Gastroesophageal sphincter (tissue), 4 donors: ENCODE measurements around the gene ANLN. TPM values are rescaled to one million over a fixed set of nuclear protein-coding genes. Genes with fewer than 3 reads are reported as not detected.

ENCODE experiments used
- ATAC-seq: fragments of 150-250 bp; one replicate; pipeline ENCODE4 v1.9.1; 2016; ENCODE audit warnings: mild to moderate bottlenecking, moderate library complexity
- H3K27ac ChIP-seq, 4 donors: fragments of 200-600 bp; sonication (generic) in 3 of 4; 1 replicate in 3 of 4; 2 replicates in 1 of 4; pipeline ENCODE4 v1.5.1; 2016 to 2019
- H3K27me3 ChIP-seq: fragments of 200-600 bp; sonication (generic); one replicate; pipeline ENCODE4 v1.5.1; 2019
- H3K36me3 ChIP-seq, 2 donors: fragments of 200-600 bp; sonication (generic); one replicate each; pipeline ENCODE4 v1.5.1; 2019; ENCODE audit warnings: control low read depth in 1 of 2
- H3K4me1 ChIP-seq, 3 donors: fragments of 200-600 bp; sonication (generic); 1 replicate in 2 of 3; 2 replicates in 1 of 3; pipeline ENCODE4 v1.5.1; 2016 to 2019; ENCODE audit warnings: control low read depth in 2 of 3
- H3K4me3 ChIP-seq, 2 donors: fragments of 200-600 bp; sonication (generic); one replicate each; pipeline ENCODE4 v1.5.1; 2019; ENCODE audit warnings: mild to moderate bottlenecking in 1 of 2, moderate library complexity in 1 of 2
- H3K9me3 ChIP-seq, 3 donors: fragments of 200-600 bp; sonication (generic); one replicate each; pipeline ENCODE4 v1.5.1; 2017 to 2019; ENCODE audit warnings: control low read depth in 2 of 3
- EP300 ChIP-seq: sonication (generic); formaldehyde crosslinking; IDR thresholded peaks from one replicate; pipeline ENCODE4 v1.6.1; 2017; ENCODE audit warnings: antibody characterized with exemption, mild to moderate bottlenecking
- POLR2A ChIP-seq, 2 donors: fragments of 450-650 bp; IDR thresholded peaks; one replicate each; pipeline ENCODE4 v1.6.1; 2017; ENCODE audit warnings: antibody characterized with exemption in 2 of 2, mild to moderate bottlenecking in 2 of 2, moderate library complexity in 1 of 2
- POLR2AphosphoS5 ChIP-seq: sonication (generic); formaldehyde crosslinking; IDR thresholded peaks from one replicate; pipeline ENCODE4 v1.6.1; 2017; ENCODE audit warnings: antibody characterized with exemption
- WGBS, 2 donors: methylation state at CpG; one replicate each; pipeline ENCODE4 v1.1.5; 2018; ENCODE audit warnings: low coverage in 1 of 2; 5-methylcytosine and 5-hydroxymethylcytosine counted together
- total RNA-seq, 4 donors: library from RNA; depleted of rRNA; stranded (reverse); fragments of >200 nt; gene quantifications; one replicate each; pipeline ENCODE4 v1.1.0, GENCODE V29; 2016
- TF ChIP-seq, protein P1 (sequence below), 4 experiments: fragments of 200-600 bp in 2 of 4; fragments of 450-650 bp in 2 of 4; sonication (generic) in 1 of 4; IDR thresholded peaks; one replicate each; pipeline ENCODE4 v1.5.1; 2017 to 2019; ENCODE audit warnings: antibody characterized with exemption in 4 of 4, mild to moderate bottlenecking in 2 of 4, moderate library complexity in 2 of 4

The ANLN gene
- total RNA-seq, 4 donors from 2014 or later = 2.8 to 20.7 (median 13.9) TPM

DNA sequence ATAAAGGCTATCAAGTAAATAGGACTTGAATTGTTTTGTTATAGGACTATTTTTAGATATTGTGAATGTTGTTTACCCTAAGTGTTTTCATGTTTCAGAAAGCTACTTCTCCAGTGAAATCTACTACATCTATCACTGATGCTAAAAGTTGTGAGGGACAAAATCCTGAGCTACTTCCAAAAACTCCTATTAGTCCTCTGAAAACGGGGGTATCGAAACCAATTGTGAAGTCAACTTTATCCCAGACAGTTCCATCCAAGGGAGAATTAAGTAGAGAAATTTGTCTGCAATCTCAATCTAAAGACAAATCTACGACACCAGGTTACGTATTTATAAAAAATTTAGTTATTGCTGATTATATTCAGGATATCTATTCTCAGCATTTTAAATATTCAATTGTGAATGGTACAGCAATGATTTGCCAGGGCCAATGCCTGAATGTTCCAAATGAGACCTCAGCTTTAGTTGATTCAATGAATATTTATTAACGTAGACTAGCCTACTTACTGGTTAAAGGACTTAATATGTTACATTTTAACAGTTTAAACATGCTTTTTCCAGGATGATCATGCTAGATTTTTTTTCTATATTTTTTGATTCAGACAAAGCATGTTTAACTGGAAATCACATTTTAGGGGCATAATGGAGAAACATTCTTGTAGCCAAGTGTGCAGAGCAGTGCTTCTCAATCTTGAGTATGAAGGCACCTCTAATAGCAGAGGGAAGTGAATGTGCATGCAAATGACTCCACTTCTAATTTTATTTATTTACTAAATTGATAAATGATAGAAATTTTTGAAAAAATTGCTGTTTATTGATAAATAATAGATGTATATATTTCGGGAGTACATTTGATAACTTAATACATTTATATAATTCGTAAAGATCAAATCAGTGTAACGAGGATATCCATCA is 18.2 kb downstream of the ANLN start:
- ATAC-seq = no peak
- 91 to 92% methylated on average over 8 of the region's 8 CpGs for WGBS, 2 donors
- no peak for TF ChIP-seq EP300
- TF ChIP-seq POLR2AphosphoS5 = no peak
- TF ChIP-seq, protein P1, sequence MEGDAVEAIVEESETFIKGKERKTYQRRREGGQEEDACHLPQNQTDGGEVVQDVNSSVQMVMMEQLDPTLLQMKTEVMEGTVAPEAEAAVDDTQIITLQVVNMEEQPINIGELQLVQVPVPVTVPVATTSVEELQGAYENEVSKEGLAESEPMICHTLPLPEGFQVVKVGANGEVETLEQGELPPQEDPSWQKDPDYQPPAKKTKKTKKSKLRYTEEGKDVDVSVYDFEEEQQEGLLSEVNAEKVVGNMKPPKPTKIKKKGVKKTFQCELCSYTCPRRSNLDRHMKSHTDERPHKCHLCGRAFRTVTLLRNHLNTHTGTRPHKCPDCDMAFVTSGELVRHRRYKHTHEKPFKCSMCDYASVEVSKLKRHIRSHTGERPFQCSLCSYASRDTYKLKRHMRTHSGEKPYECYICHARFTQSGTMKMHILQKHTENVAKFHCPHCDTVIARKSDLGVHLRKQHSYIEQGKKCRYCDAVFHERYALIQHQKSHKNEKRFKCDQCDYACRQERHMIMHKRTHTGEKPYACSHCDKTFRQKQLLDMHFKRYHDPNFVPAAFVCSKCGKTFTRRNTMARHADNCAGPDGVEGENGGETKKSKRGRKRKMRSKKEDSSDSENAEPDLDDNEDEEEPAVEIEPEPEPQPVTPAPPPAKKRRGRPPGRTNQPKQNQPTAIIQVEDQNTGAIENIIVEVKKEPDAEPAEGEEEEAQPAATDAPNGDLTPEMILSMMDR (IDR thresholded peaks at IDR 0.05) = no peak
- TF ChIP-seq POLR2A (IDR thresholded peaks at IDR 0.05) = no peak
- H3K9me3 ChIP-seq = no peaks in the 10 kb centered on the region
- no peak overlapping the region for H3K27ac ChIP-seq
- no peaks in the 10 kb centered on the region for H3K4me1 ChIP-seq
- no peaks in the 10 kb centered on the region for H3K36me3 ChIP-seq
- no peak overlapping the region for H3K4me3 ChIP-seq
- H3K27me3 ChIP-seq = no peaks in the 10 kb centered on the region

DNA sequence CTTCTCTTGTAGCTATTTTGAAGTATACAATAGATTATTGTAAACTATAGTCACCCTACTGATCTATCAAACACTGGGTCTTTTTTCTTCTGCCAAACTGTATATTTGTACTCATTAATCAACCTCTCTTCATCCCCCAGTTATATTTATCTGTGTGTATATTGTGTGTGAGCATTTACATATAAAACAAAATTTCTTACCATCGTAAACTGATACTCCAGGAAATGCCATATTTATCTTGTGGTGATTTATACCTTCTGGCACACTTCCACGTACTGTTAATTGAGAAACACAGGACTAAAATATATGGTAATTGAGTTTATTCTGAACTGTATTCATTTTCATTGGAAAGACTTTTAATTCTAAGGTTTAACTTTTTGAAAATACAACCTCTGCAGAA is 18.9 kb downstream of the ANLN start:
- H3K4me3 ChIP-seq = no peak overlapping the region
- H3K27me3 ChIP-seq = no peaks in the 10 kb centered on the region
- no peak for ATAC-seq
- H3K9me3 ChIP-seq = no peaks in the 10 kb centered on the region
- H3K27ac ChIP-seq = no peak overlapping the region
- H3K4me1 ChIP-seq = no peaks in the 10 kb centered on the region
- H3K36me3 ChIP-seq = no peaks in the 10 kb centered on the region
- TF ChIP-seq POLR2AphosphoS5 (no peak), POLR2A (IDR thresholded peaks at IDR 0.05) (no peak), EP300 (no peak)
- TF ChIP-seq, protein P1 (IDR thresholded peaks at IDR 0.05) = no peak
- WGBS, 2 donors = 65 to 71% methylated on average over 2 of the region's 2 CpGs

DNA sequence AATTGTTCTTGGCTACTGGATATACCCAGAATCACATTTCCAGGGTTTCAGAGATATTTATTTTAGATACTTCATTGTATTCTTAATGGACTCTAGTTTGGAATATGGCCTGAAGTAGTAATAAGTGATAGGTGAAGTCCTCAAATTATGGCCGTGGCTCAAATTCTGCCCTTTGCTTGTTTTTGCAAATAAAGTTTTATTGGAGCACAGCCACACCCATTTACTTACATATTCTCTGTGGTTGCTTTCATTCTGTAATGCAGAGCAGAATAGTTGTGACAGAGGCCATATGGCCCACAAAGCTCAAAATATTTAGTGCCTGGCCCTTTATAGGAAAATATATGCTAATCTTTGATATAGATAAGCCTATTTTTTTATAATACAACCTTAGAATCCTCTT is 19.5 kb downstream of the ANLN start:
- H3K4me1 ChIP-seq = no peaks in the 10 kb centered on the region
- WGBS, 2 donors = 75 to 94% methylated on average over 1 of the region's 1 CpG
- no peaks in the 10 kb centered on the region for H3K9me3 ChIP-seq
- ATAC-seq = no peak
- no peak overlapping the region for H3K4me3 ChIP-seq
- no peaks in the 10 kb centered on the region for H3K36me3 ChIP-seq
- no peaks in the 10 kb centered on the region for H3K27me3 ChIP-seq
- no peak overlapping the region for H3K27ac ChIP-seq
- TF ChIP-seq POLR2A (IDR thresholded peaks at IDR 0.05) = no peak
- no peak for TF ChIP-seq POLR2AphosphoS5
- no peak for TF ChIP-seq EP300
- TF ChIP-seq, protein P1 (IDR thresholded peaks at IDR 0.05) = no peak

DNA sequence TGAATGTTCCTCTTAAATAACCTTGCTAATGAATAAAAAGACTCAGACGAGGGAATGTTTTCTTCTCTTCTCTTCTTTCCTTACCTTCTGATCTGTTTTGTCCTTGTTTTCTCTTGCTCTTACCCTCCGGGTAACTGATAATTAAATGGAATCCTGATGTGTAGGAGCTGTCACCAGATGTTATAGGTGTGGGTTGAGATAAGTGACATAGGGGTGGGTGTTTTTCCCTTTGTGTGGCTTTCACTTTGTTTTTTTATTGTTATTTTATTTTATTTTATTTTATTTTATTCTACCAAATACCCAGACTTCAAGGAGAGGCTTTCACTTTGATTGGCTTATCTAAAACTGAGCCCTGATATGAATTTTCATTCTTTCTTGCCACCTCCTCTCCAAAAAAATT is 25.5 kb downstream of the ANLN start:
- H3K9me3 ChIP-seq = no peaks in the 10 kb centered on the region
- TF ChIP-seq POLR2A (IDR thresholded peaks at IDR 0.05) = no peak
- TF ChIP-seq, protein P1 (IDR thresholded peaks at IDR 0.05) = no peak
- TF ChIP-seq POLR2AphosphoS5 = no peak
- TF ChIP-seq EP300 = no peak
- no peak for ATAC-seq
- H3K27ac ChIP-seq = no peak overlapping the region
- H3K27me3 ChIP-seq = no peaks in the 10 kb centered on the region
- no peak overlapping the region for H3K4me3 ChIP-seq
- WGBS, 2 donors = 74 to 90% methylated on average over 2 of the region's 2 CpGs
- no peaks in the 10 kb centered on the region for H3K36me3 ChIP-seq
- H3K4me1 ChIP-seq = no peaks in the 10 kb centered on the region

DNA sequence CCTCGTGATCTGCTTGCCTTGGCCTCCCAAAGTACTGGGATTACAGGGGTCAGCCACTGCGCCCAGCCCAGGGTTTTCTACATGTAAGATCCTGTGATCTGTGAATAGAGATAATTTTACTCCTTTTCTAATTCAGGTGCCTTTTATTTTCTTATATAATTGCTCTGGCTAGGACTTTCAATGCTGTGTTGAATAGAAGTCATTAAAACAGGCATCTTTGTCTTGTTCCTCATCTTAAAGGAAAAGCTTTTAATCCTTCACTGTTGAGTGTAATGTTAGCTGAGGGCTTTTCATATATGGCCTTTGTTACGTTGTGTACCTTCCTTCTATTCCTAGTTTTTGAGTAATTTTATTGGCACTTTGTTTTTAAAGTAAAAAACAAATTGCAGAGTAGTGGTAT is 26.6 kb downstream of the ANLN start:
- no peak overlapping the region for H3K27ac ChIP-seq
- no peaks in the 10 kb centered on the region for H3K36me3 ChIP-seq
- 100% methylated on average over 3 of the region's 3 CpGs for WGBS, 2 donors
- H3K9me3 ChIP-seq = no peaks in the 10 kb centered on the region
- no peaks in the 10 kb centered on the region for H3K4me1 ChIP-seq
- no peak for TF ChIP-seq EP300
- no peak for TF ChIP-seq POLR2AphosphoS5
- no peak for TF ChIP-seq POLR2A (IDR thresholded peaks at IDR 0.05)
- TF ChIP-seq, protein P1 (IDR thresholded peaks at IDR 0.05) = no peak
- H3K27me3 ChIP-seq = no peaks in the 10 kb centered on the region
- no peak overlapping the region for H3K4me3 ChIP-seq
- no peak for ATAC-seq
